ENCODE data around the gene OR8H2.
"Not testable (repeated sequence)": the region's sequence is repeated elsewhere in the genome, so short reads cannot be mapped to it uniquely, and the experiment has no call there.

- TF ChIP-seq POLR2A (IDR thresholded peaks at IDR 0.05; ENCODE audit: low read depth, low read length); CTCF (IDR thresholded peaks at IDR 0.05; ENCODE audit: extremely low read depth in 1 of 2, insufficient read depth in 1 of 2, low read depth in 1 of 2, low read length in 2 of 2): not testable (repeated sequence)
Measured at GRCh38 chr11:56143681-56144080, 40.2 kb downstream of the OR8H2 start.
